Activated CD8-positive, alpha-beta memory T cell treated with anti-CD3 and anti-CD28 coated beads, Interleukin-2, amount 50 U/mL, for 48 hours (primary cell): ENCODE data around the gene GAGE12D.
"Not testable (repeated sequence)": the region's sequence is repeated elsewhere in the genome, so short reads cannot be mapped to it uniquely, and the experiment has no call there.

ENCODE experiments used
- DNase-seq: peaks from one replicate; pipeline ENCODE4 v3.0.0-alpha.2; 2020

GAGE12D gene

GRCh38 chrX:49541433-49541832 lies at the start of gene GAGE12D:
TSS of gene GAGE12D (plus strand) at chrX:49541733. CDS start at chrX:49542888, 1,155 bp downstream.
- not testable (repeated sequence) for DNase-seq

- not testable (repeated sequence) for DNase-seq
These were observed 9.7 kb upstream of the GAGE12D start, which contains the start of gene GAGE12C for GRCh38 chrX:49531877-49532276. TSS of gene GAGE12C (plus strand) at chrX:49532177. CDS start at chrX:49533332, 1,155 bp downstream.

GRCh38 chrX:49550989-49551388 lies 9.5 kb downstream of the GAGE12D start, which contains the start of gene GAGE12E:
TSS of gene GAGE12E (plus strand) at chrX:49551289. CDS start at chrX:49552444, 1,155 bp downstream.
- not testable (repeated sequence) for DNase-seq

- DNase-seq = not testable (repeated sequence)
These were observed 19.0 kb downstream of the GAGE12D start, which contains the start of gene GAGE12F for GRCh38 chrX:49560542-49560941. TSS of gene GAGE12F (plus strand) at chrX:49560842. CDS start at chrX:49561997, 1,155 bp downstream.

GRCh38 chrX:49568728-49569127 lies 27.2 kb downstream of the GAGE12D start:
- DNase-seq = not testable (repeated sequence)

GRCh38 chrX:49569152-49569551 lies 27.6 kb downstream of the GAGE12D start:
- not testable (repeated sequence) for DNase-seq

- not testable (repeated sequence) for DNase-seq
These were observed 28.6 kb downstream of the GAGE12D start, which contains the start of gene GAGE12G for GRCh38 chrX:49570100-49570499. TSS of gene GAGE12G (plus strand) at chrX:49570400. CDS start at chrX:49571555, 1,155 bp downstream.

- not testable (repeated sequence) for DNase-seq
These were observed 38.1 kb downstream of the GAGE12D start, which contains the start of gene GAGE12H for GRCh38 chrX:49579649-49580048. TSS of gene GAGE12H (plus strand) at chrX:49579949. CDS start at chrX:49581104, 1,155 bp downstream.

GRCh38 chrX:49589196-49589595 lies 47.7 kb downstream of the GAGE12D start, which contains the start of gene GAGE2A:
TSS of gene GAGE2A (plus strand) at chrX:49589496. CDS start at chrX:49590651, 1,155 bp downstream.
- DNase-seq = not testable (repeated sequence)

GRCh38 chrX:49589769-49590478 lies 48.4 kb downstream of the GAGE12D start:
- DNase-seq = peak; percentile 50

- DNase-seq = not testable (repeated sequence)
These were observed 49.0 kb downstream of the GAGE12D start for GRCh38 chrX:49590488-49590887.
